HT1080 (cell line): ENCODE data around the gene NUP188. TPM values are rescaled to one million over a fixed set of nuclear protein-coding genes. Genes with fewer than 3 reads are reported as not detected.
A peak's percentile ranks its signal among the peaks of the same experiment; 100 is the strongest.

ENCODE experiments used
- DNase-seq: peaks from one replicate; pipeline ENCODE4 v3.0.0-alpha.2; 2015; ENCODE audit warnings: low read depth
- total RNA-seq: library from RNA; depleted of rRNA; stranded (reverse); fragments of >200 nt; shearing (Covaris generic); gene quantifications from 2 replicates; pipeline ENCODE4 v1.2.3, GENCODE V29; 2014

The NUP188 gene
- total RNA-seq, 1 experiment from 2014 or later: 63.6 TPM

DNA sequence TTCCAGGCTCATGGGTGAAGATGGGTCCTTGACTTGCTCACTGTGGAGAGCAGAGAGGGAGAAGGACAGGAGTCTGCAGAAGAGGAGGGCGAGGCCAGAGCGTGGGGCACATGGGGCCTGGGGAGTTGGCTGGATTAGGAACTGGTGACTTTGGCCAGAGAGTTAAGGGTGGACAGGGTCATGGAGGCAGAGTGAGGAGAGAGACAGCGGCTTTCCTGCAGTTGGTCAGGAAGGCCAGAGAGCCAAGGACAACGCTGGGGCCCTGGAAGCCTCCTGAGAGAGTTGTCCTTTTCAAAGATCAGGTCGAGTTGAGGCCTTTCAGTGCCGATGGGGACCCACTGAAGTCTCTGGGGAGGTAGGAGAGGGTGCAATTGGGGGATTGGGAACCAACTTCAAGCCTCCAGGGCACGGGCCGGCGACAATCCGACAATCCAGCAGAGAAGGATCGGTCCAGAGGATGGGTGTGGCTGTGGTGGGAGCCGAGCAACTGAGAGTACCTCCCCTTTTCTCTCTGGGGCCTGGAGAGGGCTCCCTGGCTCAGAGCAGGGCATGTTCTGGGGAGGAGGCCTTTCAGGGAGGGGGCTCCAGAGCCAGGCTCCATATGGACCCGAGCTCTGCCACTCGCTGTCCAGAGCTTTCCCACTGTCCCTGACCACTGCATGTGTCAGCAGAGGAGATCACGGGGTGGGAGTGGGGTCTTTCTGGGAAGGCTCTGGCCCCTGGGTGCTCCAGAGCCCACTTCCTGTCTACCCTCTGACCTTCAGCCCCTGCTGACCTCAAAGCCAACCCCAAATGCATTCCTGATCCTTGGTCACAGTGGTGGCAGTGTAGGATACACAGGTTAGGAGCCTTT is 34.2 kb upstream of the NUP188 start:
- no peak for DNase-seq

DNA sequence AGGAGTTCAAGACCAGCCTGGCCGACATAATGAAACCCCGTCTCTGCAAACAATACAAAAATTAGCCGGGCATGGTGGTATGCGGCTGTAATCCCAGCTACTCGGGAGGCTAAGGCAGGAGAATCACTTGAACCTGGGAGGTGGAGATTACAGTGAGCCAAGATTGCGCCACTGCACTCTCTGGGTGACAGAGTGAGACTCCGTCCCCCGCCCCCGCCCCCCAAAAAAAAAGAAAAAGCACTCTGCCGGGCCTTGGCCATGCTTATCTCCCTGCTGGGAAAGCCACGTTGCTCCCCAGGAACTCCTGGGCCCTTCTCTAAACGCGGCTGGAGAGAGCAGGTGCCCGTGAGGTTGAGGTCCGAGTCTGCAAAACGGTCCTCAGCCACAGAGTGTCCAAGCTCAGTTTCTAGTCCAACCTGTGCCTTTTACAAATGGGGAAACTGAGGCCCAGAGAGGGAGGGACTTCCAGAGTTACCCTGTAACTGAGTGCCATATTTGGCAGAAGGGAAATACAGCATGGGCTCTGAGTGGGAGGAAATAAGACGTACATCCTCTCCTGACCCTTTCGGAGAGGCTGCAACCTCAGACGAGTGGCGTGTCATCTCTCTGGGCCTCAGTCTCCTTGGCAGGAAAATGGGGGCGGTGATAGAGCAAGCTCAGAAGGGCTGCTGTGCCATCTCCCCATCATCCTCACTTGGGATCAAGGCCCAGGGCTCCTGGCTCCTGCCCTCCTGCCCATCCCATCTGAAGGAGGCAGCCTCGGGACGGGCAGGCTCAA is 33.3 kb upstream of the NUP188 start:
- no peak for DNase-seq

DNA sequence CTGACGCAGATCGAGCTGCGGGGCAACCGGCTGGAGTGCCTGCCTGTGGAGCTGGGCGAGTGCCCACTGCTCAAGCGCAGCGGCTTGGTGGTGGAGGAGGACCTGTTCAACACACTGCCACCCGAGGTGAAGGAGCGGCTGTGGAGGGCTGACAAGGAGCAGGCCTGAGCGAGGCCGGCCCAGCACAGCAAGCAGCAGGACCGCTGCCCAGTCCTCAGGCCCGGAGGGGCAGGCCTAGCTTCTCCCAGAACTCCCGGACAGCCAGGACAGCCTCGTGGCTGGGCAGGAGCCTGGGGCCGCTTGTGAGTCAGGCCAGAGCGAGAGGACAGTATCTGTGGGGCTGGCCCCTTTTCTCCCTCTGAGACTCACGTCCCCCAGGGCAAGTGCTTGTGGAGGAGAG is 31.3 kb upstream of the NUP188 start:
- no peak for DNase-seq

DNA sequence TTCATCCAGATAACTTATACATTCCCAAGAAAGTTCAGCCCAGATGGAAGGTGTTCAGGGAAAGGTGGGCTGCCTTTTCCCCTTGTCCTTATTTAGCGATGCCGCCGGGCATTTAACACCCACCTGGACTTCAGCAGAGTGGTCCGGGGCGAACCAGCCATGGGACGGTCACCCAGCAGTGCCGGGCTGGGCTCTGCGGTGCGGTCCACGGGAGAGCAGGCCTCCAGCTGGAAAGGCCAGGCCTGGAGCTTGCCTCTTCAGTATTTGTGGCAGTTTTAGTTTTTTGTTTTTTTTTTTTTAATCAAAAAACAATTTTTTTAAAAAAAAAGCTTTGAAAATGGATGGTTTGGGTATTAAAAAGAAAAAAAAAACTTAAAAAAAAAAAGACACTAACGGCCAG is 30.8 kb upstream of the NUP188 start:
- DNase-seq: no peak

DNA sequence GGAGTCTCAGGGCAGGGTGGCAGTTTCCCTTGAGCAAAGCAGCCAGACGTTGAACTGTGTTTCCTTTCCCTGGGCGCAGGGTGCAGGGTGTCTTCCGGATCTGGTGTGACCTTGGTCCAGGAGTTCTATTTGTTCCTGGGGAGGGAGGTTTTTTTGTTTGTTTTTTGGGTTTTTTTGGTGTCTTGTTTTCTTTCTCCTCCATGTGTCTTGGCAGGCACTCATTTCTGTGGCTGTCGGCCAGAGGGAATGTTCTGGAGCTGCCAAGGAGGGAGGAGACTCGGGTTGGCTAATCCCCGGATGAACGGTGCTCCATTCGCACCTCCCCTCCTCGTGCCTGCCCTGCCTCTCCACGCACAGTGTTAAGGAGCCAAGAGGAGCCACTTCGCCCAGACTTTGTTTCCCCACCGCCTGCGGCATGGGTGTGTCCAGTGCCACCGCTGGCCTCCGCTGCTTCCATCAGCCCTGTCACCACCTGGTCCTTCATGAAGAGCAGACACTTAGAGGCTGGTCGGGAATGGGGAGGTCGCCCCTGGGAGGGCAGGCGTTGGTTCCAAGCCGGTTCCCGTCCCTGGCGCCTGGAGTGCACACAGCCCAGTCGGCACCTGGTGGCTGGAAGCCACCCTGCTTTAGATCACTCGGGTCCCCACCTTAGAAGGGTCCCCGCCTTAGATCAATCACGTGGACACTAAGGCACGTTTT is 30.2 kb upstream of the NUP188 start:
- no peak for DNase-seq

DNA sequence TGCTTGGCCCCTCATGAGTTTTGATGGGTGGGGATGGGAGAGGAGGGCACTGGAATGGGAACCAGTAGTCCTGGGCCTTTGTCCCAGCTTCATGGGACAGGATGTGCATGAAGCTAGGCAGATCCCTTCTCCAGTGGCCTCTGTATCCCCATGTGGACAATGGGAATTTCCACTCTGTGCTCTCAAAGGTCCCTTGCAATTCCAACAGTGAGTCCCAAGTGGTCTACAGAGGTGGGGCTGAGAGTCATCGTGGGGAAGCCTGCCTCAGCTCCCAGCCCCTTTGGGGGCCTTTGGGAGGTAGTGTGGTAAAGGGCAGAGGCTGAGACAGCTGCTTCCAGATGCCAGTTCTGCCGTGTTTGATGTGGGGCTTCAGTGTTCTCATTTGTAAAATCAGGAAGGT is 28.6 kb upstream of the NUP188 start:
- no peak for DNase-seq

DNA sequence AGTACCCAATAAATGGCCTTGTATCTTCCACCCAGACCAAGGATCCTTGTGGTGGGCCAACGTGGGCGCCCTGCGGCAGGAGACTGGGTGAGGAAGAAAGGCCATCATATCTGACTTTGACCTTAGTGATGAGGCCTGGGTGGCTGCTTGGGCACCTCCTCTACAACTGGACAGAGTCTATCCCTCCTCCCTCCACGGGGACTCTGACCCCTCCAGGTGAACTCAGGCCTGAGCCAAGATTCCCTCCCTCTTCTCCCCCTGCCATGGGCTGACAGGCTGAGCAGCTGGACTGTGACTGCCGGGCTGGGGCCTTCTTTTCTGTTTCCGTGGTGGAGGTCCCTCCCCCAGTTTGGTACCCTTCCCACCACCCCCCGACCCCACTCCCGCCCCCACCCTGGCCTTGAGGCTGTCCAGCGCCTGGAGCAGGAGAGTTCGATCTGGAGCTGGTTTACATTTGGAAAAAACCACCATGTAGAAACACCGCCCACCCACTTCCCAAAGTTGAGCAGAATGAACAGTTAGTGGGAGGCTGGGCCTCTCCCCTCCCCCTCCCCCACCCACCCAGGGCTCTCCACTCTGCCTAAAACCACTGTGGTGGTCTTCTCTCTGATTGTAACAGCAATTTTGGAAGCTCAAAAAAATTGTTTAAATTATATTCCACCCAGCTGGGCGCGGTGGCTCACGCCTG is 28.0 kb upstream of the NUP188 start:
- no peak for DNase-seq

DNA sequence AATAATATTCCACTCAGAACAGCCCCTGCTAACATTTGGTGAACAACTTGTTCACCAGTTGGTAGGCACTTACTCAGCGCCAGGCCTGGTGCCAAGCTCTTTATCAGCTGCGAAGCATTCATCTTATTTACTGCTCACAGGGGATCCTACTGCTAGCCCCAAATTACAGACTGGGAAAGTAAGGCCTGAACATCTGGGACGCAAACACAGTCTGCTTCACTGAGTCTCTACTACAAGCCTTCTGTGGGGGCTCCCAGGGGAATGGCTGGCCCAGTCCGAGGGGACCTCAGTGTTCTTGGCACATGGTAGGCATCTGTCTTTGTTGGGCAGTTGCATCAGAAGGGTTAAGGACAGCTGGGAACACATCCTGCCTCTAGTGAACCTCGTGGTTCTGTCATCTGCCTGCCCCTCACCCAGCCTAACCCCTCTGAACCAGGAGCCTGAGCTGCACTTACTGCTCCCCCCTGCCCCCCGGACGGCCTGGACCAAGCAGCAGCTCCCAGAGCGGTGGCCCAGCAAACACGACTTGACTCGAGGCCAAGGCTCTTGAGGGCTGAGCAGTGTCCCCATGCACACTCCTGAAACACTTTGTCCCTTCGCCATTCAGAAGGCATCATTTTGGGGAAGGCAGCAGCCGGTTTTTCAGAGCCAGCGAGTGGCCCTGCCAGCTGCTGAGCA is 27.0 kb upstream of the NUP188 start, which contains the start of gene PHYHD1:
PHYHD1 (plus strand) TSS at position 602 of the 678 bp plus-strand sequence. CDS start 1,342 bp downstream, outside the sequence.
- DNase-seq: no peak

DNA sequence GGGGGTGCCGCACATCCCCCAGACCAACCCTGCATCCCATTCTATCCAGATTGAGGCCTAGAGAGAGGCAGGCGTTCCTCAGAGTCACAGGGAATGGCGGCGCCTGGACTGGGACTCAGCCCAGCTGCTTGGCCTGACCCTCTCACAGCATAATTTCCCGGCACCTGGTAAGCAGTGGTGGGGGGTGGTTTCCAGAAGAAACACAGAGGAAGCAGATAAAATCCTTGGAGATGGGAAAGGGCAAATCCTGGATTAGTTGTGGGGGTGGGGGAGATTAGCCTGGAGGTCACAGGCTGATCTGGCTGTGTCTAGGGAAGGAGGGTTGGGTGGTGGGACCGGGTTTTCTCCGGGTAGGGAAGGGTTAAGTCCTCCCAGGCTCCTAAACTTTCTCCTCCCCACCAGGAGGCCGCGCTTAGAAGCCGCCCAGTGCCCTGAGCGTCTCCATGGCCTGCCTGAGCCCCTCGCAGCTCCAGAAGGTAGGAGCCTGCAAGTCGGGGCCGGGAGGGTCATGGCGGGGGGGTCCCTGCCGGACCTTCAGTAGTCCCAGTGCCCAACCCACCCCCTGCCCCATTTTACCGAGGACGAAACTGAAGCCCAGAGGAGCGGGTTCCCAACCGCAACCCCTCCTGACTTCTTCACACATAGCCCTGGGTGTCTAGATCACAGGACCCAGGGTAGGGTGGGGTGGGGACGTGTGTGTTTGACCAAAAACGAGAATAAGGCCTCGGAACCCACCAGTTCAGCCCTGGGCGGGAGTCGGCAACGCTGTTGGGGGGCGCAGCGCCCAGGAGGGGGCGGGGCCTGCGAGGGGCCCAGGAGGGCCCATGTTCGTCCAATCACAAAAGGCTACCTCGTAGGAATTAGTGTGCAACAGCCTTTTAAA is 25.4 kb upstream of the NUP188 start:
- DNase-seq: no peak

DNA sequence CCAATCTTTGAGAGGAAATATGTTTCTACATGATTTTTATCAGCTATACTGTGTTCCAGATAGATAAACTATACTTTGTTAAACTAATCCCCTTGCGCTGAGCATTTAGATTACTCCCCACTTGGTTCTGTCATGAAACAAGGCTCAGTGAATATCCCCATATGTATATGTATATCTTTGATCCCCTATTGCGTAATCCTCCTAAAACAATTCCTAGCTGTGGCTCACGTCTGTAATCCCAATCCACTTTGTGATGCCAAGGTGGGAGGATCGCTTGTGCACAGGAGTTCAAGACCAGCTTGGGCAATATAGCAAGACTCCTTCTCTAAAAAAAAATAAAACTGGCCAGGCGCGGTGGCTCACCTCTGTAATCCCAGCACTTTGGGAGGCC is 24.0 kb upstream of the NUP188 start:
- DNase-seq: no peak

DNA sequence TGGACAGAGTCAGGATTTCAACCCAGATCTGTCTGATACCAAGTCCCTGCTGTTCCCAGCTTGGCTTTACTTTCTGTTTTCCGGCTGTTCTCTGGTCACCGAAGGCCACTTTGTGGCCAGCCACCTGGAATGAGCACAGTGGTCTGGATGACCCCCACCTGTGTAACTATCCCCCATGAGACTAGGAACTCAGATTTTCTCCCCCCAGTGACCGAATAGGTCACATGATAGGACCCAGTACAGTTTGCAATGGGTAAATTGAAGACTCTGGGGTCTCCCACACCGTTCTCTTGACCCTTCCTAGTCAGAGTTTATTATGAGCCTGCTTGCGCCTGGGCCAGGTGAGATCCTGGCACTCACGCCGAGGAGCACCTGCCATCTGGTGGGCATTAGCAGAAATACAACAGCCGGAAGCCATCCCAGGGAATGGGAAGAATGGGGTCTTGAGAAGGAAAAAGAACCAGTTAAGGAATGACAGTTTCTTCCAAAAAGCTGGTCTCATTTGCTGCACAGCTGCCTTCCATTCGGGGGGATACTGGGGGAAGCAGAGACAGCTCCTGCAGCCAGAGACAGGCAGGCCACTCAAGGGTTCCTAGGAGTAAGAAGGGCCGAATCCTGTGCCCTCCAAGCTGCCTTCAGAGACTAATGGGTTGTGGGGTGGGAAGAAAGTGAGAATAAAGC is 19.6 kb upstream of the NUP188 start:
- peak; percentile 61 for DNase-seq

DNA sequence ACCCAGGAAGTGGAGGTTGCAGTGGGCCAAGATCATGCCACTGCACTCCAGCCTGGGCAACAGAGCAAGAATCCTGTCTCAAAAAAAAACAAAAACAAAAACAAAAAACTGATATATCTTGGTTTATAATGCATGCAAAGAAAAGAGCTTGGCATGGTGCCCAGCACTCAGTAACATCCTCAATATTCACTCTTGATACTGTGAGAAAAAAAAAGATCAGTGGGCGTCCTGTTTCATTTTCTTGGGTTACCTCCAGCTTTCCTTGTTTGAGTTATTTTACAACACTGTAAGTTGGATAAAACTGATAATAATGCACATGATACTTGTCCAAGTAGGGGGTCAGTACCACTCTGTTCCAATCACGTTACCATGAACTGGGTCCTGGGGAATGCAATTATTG is 18.9 kb upstream of the NUP188 start:
- no peak for DNase-seq

DNA sequence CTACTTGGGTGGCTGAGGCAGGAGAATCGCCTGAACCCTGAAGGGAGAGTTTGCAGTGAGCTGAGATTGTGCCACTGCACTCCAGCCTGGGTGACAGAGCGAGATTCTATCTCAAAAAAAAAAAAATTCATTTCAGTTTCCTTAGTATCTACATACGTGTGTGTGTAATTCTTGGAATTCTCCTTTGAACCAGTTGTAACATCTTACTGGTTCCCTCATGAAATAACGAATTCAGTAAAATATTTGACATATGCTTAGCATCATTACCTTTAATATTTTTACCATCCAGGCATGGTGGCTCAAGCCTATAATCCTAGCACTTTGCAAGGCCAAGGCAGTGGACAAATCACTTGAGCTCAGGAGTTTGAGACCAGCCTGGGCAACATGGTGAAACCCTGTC is 17.9 kb upstream of the NUP188 start:
- no peak for DNase-seq

DNA sequence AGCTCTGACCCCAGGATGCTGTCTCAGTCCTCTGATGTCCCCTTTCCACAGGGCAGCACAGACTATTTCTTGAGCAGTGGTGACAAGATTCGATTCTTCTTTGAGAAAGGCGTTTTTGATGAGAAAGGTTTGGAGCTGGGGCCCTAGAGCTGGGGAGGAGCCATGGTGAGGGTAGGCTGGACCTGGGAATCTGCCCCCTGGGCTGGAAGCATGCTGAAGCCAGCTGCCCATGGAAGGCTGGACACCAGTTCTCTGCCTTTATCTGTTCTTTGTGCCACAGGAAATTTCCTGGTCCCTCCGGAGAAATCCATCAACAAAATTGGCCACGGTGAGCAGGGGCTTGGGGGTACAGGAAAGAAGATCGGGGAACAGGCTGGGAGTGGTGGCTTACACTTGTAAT is 13.8 kb upstream of the NUP188 start:
- DNase-seq: no peak

DNA sequence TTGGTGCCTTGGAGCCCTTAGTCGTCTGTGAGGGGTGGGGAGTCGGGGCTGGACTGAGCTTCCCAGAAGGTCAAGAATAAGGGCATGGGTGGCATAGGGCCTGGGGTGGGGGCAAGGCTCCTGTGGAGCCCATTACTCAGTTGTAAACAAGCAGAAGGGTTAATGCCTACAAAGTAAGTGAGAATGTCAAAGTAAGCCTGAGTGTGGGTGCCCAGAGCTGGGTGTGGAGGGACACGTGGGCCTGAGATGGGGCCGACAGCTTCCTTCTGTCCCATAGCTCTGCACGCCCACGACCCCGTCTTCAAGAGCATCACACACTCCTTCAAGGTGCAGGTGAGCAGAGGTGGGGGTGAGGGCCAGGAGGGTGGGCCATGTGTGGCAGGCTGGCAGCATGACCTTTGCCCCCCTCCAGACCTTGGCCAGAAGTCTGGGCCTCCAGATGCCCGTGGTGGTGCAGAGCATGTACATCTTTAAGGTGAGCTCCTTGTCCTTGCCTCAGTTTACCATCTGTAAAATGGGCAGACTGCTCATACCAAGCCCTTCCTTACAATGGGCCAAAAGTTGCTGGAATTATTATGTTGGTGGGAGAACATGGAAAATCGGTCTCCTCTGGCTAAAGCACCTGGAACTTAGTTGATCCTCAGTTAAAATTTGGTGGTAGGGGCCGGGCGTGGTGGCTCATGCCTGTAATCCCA is 11.2 kb upstream of the NUP188 start:
- no peak for DNase-seq

DNA sequence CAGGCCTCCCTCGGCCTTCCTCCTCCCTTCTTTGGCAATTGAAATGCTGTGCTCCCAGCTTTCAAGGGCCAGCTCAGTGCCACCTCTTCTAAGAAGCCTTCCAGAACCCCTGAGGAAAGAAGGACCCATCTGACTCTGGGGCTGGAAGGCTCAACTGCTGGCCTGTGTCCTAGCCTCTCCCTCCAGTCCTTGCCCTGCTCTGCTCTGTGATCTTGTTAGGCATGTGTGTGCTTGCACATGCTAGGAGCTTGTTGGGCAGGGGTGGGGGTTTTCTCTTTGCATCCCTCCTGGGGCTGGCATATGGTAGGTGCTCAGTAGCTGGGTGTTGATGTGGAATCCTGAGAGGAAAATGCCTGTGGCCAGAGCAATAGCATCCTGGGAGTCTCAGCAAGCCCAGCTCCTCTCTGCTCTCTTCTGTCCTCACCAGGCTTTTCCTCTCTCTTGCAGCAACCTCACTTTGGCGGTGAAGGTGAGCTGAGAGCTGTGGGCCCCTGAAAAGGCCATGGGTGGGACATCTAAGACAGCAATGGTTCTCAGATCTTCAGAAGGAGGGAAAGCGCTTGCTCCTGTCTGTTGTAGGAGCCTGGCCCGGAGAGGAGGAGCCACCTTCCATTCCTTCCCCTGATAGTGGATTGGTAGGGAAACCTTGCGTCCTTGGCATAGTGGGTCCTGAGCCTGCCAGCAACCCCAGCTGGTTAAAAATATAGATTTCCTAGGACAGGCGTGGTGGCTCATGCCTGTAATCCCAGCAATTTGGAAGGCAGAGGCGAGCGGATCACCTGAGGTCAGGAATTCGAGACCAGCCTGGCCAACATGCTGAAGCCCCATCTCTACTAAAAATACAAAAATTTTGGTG is 10.0 kb upstream of the NUP188 start:
- DNase-seq: no peak

DNA sequence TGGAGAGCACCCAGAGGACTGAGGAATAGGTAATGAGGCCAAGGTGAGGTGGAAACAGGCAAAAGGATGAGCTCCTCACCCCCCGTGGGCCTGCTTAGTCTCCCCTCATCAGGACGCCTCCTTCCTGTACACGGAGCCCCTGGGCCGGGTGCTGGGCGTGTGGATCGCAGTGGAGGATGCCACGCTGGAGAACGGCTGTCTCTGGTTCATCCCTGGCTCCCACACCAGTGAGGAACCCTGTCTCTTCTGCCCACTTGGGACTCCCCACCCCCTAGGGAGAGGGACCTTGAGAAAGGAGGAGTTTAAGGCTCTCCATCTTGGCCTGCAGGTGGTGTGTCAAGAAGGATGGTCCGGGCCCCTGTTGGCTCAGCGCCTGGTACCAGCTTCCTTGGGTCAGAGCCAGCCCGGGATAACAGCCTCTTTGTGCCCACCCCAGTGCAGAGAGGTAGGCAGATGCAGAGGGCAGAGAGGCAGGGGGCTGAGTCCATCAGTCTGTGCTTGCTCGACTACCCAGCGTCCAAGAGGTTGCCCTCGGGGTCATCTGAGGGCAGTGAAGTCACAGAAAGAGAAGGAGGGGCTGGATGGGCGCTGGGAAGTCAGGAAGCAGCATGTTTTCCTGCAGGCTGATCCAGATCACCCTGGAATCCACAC is 7.1 kb upstream of the NUP188 start:
- DNase-seq: no peak
